T-helper 2 cell treated with Interferon-gamma antibody and Interleukin-4, amounts not matched to agents 100 ng/mL and 5 ng/mL, for 36 hours (primary cell): ENCODE measurements around the gene SPRED2. TPM values are rescaled to one million over a fixed set of nuclear protein-coding genes. Genes with fewer than 3 reads are reported as not detected.

Experiments
- intact Hi-C: fragments of 100-400 bp; cut with micrococcal nuclease; formaldehyde crosslinking; loops from one replicate; pipeline ENCODE4 v1.15.1; 2023
- total RNA-seq: library from RNA; stranded (reverse); gene quantifications from 2 replicates; pipeline ENCODE4 v1.2.3, GENCODE V29; 2022

The SPRED2 gene
- total RNA-seq, 1 donor from 2014 or later = 7.7 TPM

DNA sequence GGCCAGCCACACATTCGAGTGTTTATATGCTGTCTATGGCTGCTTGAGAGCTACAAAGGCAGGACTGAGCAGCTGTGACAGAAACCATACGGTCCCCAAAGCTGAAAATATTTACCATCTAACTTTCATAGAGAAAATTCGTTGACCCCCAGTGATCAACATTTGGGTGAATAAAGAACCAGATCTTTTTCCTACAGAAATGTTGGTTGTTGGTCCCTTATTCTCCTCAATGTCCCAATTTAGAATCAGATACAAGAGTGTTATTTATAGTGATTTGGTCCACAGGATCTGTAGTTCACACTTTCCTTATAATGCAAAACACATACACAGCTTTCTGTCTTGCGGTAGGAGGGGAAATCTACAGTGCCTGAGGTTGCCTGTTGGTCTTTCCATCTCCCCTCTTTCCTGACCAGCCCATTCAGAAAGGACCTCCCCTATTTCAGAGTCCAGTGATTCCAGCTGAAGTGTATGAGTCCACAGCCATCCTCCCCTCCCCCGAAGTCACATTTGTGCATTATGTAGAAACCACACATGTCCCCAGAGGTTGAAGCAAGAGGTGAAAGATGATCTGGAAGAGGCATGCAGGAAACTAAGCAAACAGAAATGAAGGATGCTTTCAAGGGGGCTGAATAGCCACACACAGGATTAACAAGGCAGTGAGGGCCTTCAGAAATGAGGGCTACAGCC lies 61.9 kb downstream of the SPRED2 start:
- intact Hi-C loops = no loop called here

DNA sequence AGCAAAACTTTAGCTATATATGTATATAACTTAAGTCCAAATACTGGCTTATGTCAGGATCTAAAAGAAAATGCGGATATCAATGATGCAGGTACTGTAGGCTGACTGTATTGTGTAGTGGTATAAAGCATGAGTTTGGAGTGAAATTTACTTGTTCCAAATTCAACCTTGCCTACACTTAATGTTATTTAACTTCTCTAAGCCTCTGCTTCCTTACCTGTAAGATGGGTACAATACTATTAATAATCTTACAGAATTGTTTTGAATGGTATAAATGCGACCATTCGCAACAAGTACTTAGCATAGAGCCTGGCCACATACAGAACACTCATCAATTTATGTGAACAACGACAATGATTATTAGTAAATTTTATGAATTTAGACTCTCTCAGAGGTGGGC lies 62.4 kb downstream of the SPRED2 start:
- intact Hi-C loops = no loop called here

DNA sequence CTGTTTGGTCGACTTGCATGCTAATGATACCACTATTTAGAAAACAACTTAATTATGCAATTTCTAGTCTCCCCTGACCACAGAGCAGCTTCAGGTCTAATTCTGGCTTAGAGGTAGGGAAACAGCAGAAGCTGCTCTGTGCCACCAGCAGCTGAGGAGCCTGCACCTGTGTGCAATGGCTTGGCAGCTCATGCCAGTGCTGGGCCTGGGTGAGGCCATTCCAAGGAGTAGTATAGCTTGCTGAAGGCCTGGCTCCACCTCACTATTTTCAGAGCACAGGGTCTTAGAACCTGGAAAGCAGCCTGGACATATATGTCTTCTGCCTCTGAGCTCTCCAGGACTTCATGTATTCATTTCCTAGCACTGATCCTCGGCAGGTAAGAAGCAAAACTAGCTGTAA lies 62.8 kb downstream of the SPRED2 start:
- intact Hi-C loops = no loop called here

DNA sequence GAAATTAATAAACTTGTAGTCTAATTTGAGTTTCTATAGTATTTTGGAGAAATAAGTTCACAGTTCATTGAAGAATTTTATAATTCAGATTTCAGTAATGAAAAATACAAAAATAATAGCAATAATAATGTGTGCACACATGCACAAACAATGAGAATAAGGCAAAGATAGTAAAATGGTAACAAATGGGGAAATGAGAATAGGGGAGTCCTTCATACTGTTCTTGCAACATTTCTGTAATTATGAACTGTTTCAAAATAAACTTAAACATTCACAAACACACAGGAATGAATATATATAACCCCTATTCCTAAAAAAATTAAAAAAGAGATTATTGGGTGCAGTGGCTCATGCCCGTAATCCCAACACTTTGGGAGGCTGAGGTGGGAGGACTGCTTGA lies 63.9 kb downstream of the SPRED2 start:
- intact Hi-C loops = no loop called here

DNA sequence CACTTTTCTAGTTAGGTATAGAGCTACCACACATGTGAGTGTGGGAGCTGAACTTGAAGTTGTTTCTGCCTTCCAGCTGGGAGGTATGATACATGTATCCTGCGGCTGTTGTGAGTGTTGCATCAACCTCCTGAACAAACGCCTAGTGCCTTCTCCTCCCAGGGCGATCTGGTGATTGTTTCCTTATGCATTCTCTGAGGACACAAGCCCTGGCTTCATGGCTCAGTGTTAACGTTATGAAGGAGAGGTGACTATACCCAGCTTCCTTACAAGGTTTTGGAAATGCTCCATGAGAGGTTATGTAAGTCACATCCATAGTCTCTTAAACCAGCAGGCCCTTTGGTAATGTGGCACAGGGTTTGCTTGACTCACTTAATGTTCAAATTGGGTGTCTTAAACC lies 64.9 kb downstream of the SPRED2 start:
- intact Hi-C loops = no loop called here

DNA sequence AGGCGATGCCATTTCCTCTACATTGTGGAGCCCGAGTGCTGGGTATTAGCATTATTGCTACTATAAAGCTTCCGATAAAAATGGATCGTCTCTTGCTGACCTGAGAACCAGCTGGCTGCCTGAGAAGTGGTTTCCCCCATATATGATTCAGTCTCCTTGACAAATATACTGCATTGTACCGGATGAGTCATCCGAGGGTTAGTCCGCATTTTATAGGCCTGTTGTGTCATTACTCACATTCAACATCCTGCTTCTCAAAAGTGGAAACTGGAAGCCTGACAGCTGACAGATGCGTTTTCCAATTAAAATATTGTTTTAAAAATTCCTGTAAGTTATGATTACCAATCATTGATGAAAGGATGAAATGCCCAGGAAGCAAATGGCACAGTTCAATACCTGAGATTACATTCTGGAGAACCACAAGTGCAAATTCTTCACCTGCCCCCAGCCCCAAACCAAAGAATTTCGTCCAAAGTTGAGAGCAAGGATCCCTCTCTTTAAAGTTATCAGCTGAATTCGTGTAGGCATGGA lies 65.7 kb downstream of the SPRED2 start:
- intact Hi-C loops = no loop called here

DNA sequence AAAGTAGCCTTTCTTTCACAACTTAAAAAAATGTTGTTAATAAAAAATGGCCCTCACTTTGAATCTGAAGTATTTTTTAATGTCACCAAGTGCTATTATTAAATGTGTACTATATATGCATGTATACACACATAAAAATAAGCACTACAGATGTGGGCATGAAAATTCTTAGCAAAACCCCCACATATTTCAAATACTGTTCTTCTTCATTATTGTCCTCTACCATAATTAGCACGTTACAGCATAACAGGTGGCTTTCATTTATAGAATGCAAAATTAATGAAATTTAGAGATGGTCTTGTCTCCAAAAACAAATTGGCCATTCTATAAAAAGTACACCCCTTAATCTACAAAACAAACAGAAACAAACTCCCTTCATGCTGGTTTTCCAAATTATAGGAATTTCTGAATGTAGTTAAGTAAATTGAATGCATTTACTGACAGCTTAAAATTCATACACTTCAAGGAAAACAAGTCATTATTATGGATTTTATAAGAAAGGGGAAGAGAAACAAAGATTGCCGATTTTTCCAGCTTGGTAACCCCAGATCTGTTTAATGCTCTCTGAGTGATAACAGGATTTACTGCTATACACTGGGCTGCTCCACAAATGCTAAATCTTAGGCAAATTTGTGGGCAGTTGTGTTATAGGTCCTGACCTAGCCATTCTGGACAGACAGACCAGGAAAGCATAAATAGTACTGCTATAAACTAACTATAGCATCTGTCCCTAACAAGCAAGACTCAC lies 67.2 kb downstream of the SPRED2 start:
- intact Hi-C loops = no loop called here

DNA sequence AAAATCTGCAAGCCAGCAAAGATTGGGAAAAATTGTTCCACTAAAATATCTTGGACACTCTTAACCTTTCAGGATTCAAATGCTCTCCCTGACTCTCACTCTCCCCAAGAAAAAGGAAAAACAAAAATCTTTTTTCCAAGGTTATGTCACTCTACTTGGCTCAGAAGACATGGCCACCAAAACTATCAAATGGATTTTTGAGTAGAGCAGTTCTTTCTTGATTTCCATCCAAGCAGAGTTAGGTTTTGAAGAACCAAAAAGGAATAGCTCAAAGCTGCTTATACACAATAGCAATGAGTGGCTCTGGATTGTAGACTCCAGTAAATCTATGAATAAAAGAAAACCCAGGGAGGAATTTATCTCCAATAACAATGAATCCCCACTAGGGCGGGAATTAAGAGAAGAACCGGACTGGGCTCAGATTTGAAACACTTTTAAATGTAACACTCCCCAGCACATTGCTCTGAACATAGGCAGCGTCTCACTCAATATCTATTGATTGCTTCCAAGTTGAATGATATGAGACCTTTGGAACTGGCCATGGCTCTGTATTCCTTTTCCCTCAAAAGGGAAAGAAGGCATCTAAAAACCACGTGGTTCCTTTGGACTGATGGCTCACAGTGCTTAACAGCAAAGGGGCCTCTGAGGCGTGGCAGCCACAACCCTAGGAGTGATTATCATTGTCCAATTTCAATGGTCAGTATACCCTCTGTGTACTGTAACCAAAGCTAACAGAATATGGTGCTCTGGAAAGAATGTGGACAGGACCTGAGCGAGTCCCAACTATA lies 68.3 kb downstream of the SPRED2 start:
- intact Hi-C loops = no loop called here

DNA sequence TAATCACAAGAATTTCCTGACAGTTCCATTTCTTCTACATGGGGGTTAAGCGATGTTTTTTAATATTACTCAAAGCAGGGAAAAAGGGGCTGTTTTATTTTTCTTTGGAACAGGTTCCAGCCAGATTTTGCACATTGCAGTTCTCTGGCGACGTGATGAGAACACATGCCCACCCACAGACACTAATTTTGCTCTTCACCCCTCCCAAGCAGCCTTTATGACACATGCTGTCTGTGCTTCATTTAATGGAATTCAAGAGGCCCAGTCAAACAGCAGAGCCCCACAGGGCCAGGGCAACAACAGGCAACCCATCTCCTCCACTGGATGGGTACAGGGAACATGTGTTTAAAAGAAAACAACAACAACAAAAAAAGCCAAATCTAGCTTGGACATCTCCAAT lies 70.8 kb downstream of the SPRED2 start:
- intact Hi-C loops = no loop called here

DNA sequence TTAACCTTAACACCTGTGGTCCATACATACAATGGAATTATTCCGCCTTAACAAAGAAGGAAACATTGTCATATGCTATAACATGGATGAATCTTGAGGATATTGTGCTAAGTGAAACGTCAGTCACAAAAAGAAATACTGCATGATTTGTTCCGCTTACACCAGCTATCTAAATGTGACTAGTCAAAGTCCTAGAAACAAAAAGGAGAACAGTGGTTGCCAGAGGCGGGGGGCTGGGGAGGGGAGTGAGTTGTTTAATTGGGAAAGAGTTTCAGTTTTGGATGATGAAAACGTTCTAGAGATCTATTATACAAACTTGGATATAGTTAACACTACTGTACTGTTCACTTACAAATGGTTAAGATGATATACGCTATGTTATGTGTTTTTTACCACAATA lies 72.0 kb downstream of the SPRED2 start:
- intact Hi-C loops = no loop called here

DNA sequence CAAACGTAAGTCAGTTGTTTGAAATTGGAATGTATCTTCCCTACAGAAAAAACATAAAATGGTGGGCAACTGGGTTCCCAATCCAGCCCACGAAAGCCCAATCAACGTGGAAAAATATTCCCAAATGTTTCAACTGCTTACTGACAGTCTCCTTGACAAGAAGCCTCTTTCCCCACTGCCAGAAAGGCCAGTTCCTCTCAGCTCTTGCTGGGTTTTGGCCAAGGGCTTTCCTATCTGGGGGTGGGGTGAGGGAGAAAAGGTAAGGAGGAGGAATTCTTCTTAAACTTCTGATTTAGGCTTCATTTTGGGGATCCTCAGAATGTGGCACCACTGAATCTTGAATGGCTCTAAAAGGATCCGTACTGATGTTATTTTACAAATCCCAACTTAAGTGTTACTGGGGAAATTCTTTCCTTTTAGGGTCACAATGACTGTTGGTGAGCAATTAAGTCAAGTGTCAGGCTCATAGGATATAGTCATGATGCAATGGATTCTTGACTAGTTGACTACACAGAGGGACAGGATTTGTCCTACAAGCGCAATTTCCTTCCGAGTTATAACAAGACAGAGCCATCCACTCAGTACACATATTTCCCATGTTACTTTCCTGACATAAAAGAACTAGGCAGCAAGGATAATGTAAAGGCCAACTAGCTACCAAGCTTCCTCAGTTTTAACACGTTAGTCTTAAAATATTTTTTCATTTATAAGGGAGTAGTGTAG lies 73.6 kb downstream of the SPRED2 start:
- intact Hi-C loops = loop anchor here (5.0 kb wide), 1 partner anchor 78 kb away; no protein-coding TSS in a partner anchor

DNA sequence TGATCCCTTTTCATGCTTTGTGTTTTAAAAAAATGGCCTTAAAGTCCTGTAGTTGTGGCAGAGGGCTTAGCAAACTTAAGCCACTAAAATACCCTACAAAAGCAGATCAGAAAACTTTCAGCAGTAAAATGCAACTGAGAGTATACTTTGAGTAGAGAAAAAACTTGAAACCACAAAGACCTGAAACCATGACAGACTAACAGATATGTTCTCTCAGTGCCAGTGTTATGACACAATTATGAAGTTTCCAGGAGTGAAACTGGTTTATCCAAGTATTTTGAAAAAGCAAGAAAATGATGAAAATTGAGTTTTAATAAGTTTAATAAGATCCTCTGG lies 74.5 kb downstream of the SPRED2 start:
- intact Hi-C loops = loop anchor here (5.0 kb wide), 1 partner anchor 79 kb away; no protein-coding TSS in a partner anchor

DNA sequence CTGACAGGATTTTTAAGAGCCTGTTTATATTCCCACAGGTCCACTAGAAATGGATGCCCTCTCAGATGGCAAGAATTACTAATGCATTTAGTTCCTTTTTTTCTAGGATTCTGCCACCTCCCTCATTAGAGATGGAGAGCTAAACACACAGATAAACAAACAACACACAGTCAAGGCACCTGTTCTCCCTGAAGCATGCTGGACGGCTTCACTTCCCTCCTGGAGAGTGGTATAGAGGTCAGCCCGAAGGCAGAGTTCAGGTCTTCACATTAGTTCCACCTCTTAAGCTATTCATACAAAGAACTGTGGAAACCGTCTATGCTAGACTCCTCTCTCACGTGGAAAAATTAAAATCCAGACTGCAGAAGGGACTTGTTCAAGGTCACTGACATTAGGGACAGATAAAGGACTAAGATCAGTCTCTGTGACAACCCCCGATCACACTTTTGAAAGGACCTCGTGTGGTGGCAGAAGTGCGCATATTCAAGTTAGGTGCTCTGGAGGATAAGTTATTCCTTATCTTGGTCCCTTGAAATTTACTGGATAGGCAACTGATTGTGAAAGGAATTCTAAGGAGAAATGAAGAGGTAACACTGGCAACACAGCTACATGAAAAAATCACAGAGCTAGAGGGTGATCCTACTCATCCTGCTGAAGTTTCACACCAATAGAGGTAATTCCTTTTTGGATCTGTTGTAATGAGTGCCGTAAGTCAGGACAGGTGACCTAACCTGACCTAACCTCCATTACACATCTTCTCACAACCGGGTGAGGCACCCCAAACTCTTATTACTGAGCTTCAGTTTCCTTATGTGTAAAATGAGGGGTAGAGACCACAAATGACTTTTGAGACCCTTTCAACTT lies 75.1 kb downstream of the SPRED2 start:
- intact Hi-C loops = loop anchor here (5.0 kb wide), 1 partner anchor 80 kb away; no protein-coding TSS in a partner anchor

DNA sequence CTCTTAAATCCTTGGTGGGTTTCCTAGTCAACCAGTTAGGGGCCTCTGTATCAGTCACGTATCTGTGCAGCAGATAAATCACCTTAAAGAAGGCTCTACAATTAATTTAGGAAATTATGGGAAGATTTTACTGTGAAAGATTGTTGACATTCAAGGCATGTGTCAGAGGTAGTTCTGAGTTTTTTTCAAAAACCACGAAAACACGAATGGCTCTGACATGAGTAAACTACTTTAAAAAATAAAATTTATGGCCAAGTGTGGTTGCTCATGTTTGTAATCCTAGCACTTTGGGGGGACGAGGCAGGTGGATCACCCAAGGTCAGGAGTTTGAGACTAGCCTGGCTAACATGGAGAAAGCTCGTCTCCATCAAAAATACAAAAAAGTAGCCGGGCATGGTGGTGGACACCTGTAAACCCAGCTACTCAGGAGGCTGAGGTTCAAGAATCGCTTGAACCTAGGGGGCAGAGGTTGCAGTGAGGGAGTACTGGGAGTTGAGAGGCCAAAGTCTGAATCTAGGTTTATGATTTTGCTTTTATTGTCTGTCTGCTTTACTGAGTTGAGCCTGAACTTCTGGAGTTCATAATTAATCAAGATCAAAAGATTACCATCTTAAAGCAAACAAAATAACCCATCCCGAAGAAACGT lies 77.1 kb downstream of the SPRED2 start:
- intact Hi-C loops = loop anchor here (5.0 kb wide), 1 partner anchor 82 kb away; no protein-coding TSS in a partner anchor

DNA sequence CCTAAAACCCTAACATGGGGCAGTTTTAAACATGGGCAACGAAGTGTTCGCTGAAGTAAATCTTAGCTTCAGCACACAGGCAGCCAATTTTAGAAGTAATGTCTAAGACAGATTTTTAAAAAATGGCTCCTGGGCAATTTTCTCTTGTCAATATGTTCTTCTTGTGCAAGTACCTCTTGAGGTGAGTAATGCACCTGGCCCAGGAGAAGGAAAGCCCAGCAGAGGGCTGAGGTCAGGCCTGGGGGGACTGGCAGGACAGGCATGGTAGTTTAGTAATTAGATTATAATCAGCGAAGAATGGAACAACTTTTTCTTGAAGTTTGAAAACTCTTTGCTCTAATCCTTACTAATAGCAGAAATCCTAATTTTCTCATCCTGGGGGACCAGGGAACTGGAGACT lies 77.6 kb downstream of the SPRED2 start:
- intact Hi-C loops = loop anchor here (5.0 kb wide), 1 partner anchor 83 kb away; no protein-coding TSS in a partner anchor

DNA sequence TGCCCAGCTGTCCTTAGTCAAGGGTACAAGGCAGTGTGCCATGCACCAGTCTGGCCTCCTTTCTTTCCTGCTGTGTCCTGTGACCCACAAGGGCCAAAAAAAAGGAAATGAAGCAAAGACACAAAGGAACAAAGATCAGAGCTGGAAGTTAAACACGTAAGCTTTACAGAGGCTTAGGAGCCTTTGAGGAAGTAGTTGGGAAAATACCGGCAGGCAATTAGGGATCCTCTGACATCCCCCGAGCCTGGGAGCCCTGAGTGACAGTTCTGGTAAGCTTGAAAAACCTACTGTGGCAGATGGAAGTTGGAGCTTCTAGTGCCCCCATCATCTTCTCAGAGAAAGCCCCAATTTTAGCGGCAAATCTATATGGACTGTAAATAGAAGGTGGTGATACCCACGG lies 78.5 kb downstream of the SPRED2 start:
- intact Hi-C loops = no loop called here

DNA sequence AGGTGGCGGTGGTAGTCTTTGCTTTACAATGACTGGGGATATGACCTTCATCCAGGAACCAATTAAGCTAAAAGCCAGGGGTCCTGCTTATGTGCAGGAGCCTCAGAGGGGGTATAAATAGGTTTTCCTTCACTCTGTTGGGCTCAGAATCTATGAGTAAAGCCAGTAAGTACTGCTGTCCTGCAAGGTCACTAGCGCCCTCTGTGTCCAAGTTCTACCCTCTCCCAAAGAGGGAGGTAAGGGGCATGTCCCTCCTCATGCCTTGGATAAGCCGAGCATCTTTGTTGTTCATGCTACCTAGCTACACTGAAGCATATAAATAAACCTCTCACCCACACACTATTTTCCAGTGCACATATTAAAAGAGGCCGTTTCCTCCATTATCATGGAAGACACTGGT lies 79.4 kb downstream of the SPRED2 start:
- intact Hi-C loops = no loop called here

DNA sequence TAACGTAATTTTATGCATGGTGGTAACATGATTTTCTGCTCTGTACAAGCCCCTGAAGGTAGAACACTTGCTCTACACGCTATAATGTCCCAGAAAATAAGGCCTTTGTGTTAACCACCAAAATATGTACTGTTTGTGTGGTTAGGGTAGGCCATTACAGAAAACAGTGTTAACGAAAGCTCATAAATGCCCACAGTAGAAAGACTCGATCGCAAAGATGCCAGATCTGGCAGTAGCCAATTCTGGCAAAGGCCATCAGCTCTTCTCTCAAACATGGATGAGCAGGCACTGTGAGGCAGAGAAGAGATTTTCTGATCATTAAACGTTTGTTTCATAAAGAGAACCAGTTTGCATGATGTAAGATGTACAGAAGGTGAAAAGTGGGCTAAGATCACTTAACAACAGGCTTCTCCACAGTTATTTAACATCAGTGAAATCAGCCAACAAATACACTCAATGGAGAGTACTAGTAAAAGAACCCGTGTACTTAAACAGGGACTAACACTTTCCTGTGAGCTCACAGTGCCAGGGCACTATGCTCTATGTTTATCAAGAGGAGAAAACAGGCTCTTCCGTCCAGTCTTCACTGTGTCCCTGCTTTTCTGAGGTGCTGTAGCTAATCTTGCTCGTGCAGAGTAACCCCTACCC lies 80.3 kb downstream of the SPRED2 start:
- intact Hi-C loops = no loop called here
